C4-2B (cell line): ENCODE results near the gene GALNT9.

Experiments used
- CTCF ChIP-seq: fragments of 450-650 bp; conservative IDR thresholded peaks from 2 replicates; pipeline ENCODE4 v1.5.1; 2017; ENCODE audit warnings: mild to moderate bottlenecking
- ZFX ChIP-seq: fragments of 450-650 bp; IDR thresholded peaks from 2 replicates; pipeline ENCODE4 v1.6.1; 2017

GRCh38 chr12:132190834-132191500 is 138.4 kb downstream of the GALNT9 start:
- TF ChIP-seq CTCF, result no peak
- no peak for TF ChIP-seq ZFX
